T-helper 1 cell treated with Interleukin-12 subunit alpha and Interleukin-12 subunit beta and Interleukin-4 antibody, amounts not matched to agents 30 μg/mL and 1 μg/mL, for 36 hours (primary cell): ENCODE measurements around the gene DHH.
A peak's percentile ranks its signal among the peaks of the same experiment; 100 is the strongest.

ENCODE experiments used
- H3K27ac Mint-ChIP-seq: one replicate; pipeline ENCODE4 v1.8.0; 2021; ENCODE audit warnings: mild to moderate bottlenecking, mixed read lengths
- H3K27me3 Mint-ChIP-seq: one replicate; pipeline ENCODE4 v1.8.0; 2021; ENCODE audit warnings: low read depth, mixed read lengths
- H3K36me3 Mint-ChIP-seq: one replicate; pipeline ENCODE4 v1.8.0; 2021; ENCODE audit warnings: low read depth, mixed read lengths
- H3K4me1 Mint-ChIP-seq: one replicate; pipeline ENCODE4 v1.8.0; 2021; ENCODE audit warnings: low read depth, mixed read lengths
- H3K4me3 Mint-ChIP-seq: one replicate; pipeline ENCODE4 v1.8.0; 2021; ENCODE audit warnings: mild to moderate bottlenecking, moderate library complexity, mixed read lengths
- H3K9me3 Mint-ChIP-seq: one replicate; pipeline ENCODE4 v1.8.0; 2021; ENCODE audit warnings: mixed read lengths

DHH gene

GRCh38 chr12:49092816-49093406, 1.7 kb downstream of the DHH start:
- peaks cover 40% of the 10 kb centered on the region for H3K4me1 Mint-ChIP-seq
- H3K4me3 Mint-ChIP-seq, result no peak overlapping the region
- peaks cover 16% of the 10 kb centered on the region for H3K36me3 Mint-ChIP-seq
- H3K9me3 Mint-ChIP-seq, result no peaks in the 10 kb centered on the region
- H3K27ac Mint-ChIP-seq, result no peak overlapping the region
- H3K27me3 Mint-ChIP-seq, result peaks cover 65% of the 10 kb centered on the region

DNA sequence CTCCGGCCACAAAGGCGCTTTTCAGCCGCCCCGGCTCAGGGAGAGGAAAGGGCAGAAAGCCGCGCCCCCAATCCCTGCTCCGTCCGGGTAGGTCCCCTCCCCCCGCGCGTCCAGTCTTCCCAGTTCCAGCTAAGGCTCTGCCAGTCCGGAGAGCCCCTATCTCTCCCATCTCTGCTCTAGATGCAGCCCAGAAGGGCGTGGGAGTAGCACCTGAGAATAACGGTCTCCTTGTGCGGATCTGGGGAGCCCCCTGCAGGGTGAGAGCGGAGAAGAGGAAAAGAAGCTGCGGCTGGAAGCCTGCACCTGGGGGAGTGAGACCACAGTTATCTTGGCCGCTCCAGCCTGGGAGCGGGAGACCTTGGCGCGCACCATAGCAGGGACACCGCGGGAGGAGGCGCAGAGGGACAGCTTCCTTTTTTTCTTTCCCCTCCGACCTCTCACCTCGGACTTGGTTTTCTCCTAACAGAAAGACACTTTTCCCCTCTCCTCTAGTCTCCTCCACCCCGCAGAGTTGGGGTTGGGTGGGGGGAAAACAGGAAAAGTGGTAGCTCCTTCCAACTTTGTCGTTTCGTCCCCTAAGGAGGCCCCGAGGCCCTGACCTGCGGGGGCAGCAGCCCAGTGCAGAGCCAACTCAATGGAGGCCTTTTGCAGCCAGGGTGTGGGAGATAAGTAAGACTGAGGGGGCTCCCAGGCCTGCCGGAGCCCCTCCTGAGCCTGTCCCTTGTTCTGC, 2.4 kb downstream of the DHH start:
- no peaks in the 10 kb centered on the region for H3K9me3 Mint-ChIP-seq
- H3K4me1 Mint-ChIP-seq, result peaks cover 45% of the 10 kb centered on the region
- peaks cover 15% of the 10 kb centered on the region for H3K36me3 Mint-ChIP-seq
- peaks cover 65% of the 10 kb centered on the region for H3K27me3 Mint-ChIP-seq
- peak overlapping the region; percentile 65 for H3K4me3 Mint-ChIP-seq
- H3K27ac Mint-ChIP-seq, result no peak overlapping the region

GRCh38 chr12:49091836-49092085, 2.8 kb downstream of the DHH start:
- no peaks in the 10 kb centered on the region for H3K9me3 Mint-ChIP-seq
- H3K27ac Mint-ChIP-seq, result no peak overlapping the region
- peaks cover 14% of the 10 kb centered on the region for H3K36me3 Mint-ChIP-seq
- H3K4me3 Mint-ChIP-seq, result no peak overlapping the region
- peaks cover 65% of the 10 kb centered on the region for H3K27me3 Mint-ChIP-seq
- H3K4me1 Mint-ChIP-seq, result peaks cover 49% of the 10 kb centered on the region

DNA sequence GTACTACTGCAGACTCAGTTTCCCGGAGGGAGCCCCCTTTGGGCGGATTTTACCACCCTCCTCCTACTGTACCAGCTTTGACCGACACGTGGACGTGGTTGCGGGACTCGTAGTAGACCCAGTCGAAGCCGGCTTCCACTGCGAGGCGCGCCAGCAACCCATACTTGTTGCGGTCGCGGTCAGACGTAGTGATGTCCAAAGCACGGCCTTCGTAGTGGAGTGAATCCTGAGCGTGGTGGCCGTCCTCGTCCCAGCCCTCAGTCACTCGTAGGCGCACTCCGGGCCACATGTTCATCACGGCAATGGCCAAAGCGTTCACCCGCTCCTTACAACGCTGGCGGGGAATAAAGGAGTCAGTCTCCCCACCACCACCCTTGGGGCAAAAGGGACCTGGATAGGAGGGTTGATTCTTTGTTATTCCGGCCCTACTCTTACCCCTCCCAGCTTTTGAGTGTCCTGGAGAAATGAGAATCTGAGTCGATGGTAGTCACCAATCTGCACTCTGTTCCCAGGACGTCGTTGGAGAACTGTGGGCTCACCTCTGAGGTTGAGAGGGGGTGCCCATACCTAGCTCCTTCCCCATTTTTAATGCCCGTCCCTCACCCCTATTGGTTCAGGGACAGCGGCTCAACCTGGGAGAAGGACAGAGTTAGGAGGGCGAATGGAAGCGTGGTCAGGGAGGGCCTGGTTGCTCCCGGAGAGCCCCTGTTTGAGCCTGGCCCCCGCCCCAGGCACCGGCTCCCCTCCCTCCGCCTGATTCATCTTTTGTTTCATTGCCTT, 3.4 kb downstream of the DHH start:
- Mint-ChIP-seq H3K27me3 (peaks cover 65% of the 10 kb centered on the region), H3K27ac (no peak overlapping the region), H3K4me1 (peaks cover 51% of the 10 kb centered on the region), H3K36me3 (peaks cover 9% of the 10 kb centered on the region), H3K4me3 (no peak overlapping the region), H3K9me3 (no peaks in the 10 kb centered on the region)

DNA sequence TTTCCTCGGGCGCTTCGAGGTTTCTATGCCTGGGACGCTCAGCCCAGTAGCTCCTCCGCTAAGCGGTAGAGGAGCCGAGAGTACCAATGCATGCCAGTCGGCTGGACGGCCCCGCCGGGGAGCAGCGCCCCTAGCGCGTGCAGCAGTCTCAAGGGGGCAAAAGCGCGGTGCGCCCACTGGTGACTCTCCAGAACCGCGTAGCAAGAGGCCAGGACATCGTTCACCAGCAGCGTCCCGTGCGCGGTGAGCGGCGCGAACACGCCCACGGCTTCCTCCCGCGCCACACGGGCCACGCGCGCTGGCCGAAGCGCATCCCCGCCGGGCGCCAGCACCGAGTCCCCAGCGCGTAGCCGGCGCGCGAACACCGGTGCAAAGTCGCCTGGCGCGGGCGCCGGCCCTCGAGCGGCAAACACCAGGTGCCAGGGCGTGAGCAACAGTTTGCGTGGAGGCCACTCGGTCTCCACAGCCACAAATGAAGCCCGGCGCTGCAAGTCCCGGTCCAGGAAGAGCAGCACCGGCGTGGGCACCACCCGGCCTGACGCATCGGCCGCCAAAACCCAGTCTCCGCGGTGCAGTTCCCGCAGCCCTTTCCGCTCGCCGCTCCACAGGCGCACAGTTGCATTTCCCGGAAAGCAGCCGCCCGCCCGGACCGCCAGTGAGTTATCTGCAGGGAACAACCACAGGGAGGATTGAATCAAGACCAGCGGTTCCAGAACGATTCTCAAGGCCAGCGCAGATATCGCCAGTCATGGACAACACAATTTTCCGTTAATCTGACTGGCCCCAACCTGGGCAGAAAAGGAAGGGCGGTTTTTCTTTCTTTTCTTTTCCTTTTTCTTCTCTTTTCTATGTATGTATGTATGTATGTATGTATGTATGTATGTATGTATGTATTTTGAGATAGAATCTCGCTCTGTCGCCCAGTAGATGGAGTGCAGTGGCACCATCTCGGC, 4.5 kb downstream of the DHH start:
- H3K4me1 Mint-ChIP-seq, result peaks cover 51% of the 10 kb centered on the region
- peak overlapping the region; percentile 65 for H3K27ac Mint-ChIP-seq
- peaks cover 2% of the 10 kb centered on the region for H3K36me3 Mint-ChIP-seq
- H3K4me3 Mint-ChIP-seq, result peak overlapping the region; percentile 81
- H3K9me3 Mint-ChIP-seq, result no peaks in the 10 kb centered on the region
- peaks cover 58% of the 10 kb centered on the region for H3K27me3 Mint-ChIP-seq

- no peaks in the 10 kb centered on the region for H3K9me3 Mint-ChIP-seq
- H3K4me1 Mint-ChIP-seq, result peaks cover 50% of the 10 kb centered on the region
- H3K4me3 Mint-ChIP-seq, result no peak overlapping the region
- peaks cover 52% of the 10 kb centered on the region for H3K27me3 Mint-ChIP-seq
- no peaks in the 10 kb centered on the region for H3K36me3 Mint-ChIP-seq
- H3K27ac Mint-ChIP-seq, result no peak overlapping the region
Observed at GRCh38 chr12:49088932-49089330, 5.7 kb downstream of the DHH start.

- H3K4me3 Mint-ChIP-seq, result peak overlapping the region; percentile 34
- no peaks in the 10 kb centered on the region for H3K9me3 Mint-ChIP-seq
- no peaks in the 10 kb centered on the region for H3K36me3 Mint-ChIP-seq
- peaks cover 44% of the 10 kb centered on the region for H3K4me1 Mint-ChIP-seq
- H3K27me3 Mint-ChIP-seq, result peaks cover 46% of the 10 kb centered on the region
- H3K27ac Mint-ChIP-seq, result no peak overlapping the region
Observed at GRCh38 chr12:49088150-49088931, 6.3 kb downstream of the DHH start.

- no peak overlapping the region for H3K4me3 Mint-ChIP-seq
- H3K9me3 Mint-ChIP-seq, result no peaks in the 10 kb centered on the region
- no peaks in the 10 kb centered on the region for H3K36me3 Mint-ChIP-seq
- no peak overlapping the region for H3K27ac Mint-ChIP-seq
- peaks cover 31% of the 10 kb centered on the region for H3K27me3 Mint-ChIP-seq
- peaks cover 34% of the 10 kb centered on the region for H3K4me1 Mint-ChIP-seq
Observed at GRCh38 chr12:49086116-49086515, 8.5 kb downstream of the DHH start.

DNA sequence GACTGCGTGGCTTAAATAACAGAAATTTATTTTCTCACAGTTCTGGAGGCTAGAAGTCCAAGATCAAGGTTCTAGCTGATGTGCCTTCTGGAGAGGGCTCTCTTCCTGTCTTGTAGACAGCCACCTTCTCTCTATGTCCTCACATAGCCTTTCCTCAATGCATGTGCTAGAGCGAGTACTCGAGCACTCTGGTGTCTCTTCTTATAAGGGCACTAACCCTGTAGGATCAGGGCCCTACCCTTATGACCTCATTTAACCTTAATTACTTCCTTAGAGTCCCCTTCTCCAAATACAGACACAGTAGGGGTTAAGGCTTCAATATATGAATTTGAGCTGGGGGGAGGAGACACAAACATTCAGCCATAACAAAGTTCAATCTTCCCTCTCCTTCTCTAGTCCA, 10.2 kb downstream of the DHH start:
- Mint-ChIP-seq H3K27ac (no peak overlapping the region), H3K4me3 (no peak overlapping the region), H3K36me3 (no peaks in the 10 kb centered on the region), H3K4me1 (peaks cover 21% of the 10 kb centered on the region), H3K27me3 (peaks cover 17% of the 10 kb centered on the region), H3K9me3 (no peaks in the 10 kb centered on the region)

GRCh38 chr12:49079793-49080192, 14.8 kb downstream of the DHH start:
- H3K27me3 Mint-ChIP-seq, result peaks cover 7% of the 10 kb centered on the region
- no peaks in the 10 kb centered on the region for H3K4me1 Mint-ChIP-seq
- no peak overlapping the region for H3K4me3 Mint-ChIP-seq
- no peak overlapping the region for H3K27ac Mint-ChIP-seq
- H3K9me3 Mint-ChIP-seq, result no peaks in the 10 kb centered on the region
- H3K36me3 Mint-ChIP-seq, result no peaks in the 10 kb centered on the region

- H3K9me3 Mint-ChIP-seq, result no peaks in the 10 kb centered on the region
- H3K4me1 Mint-ChIP-seq, result peaks cover 22% of the 10 kb centered on the region
- H3K36me3 Mint-ChIP-seq, result peaks cover 2% of the 10 kb centered on the region
- no peaks in the 10 kb centered on the region for H3K27me3 Mint-ChIP-seq
- peak overlapping the region; percentile 7 for H3K27ac Mint-ChIP-seq
- no peak overlapping the region for H3K4me3 Mint-ChIP-seq
Observed at GRCh38 chr12:49070971-49071370, 23.6 kb downstream of the DHH start.

- Mint-ChIP-seq H3K4me3 (peak within 1 kb of the TSS; percentile 100), H3K4me1 (peaks cover 22% of the 10 kb centered on the region), H3K9me3 (no peaks in the 10 kb centered on the region), H3K36me3 (peaks cover 6% of the 10 kb centered on the region), H3K27ac (peak within 1 kb of the TSS; percentile 98), H3K27me3 (no peaks in the 10 kb centered on the region)
Observed at GRCh38 chr12:49069507-49070346, 24.9 kb downstream of the DHH start, which contains the start of gene RHEBL1. RHEBL1 (minus strand) TSS chr12:49069979; CDS start chr12:49069785, 194 bp downstream.
